ENCODE measurements around the gene SLC4A8.
"Not testable (repeated sequence)": the region's sequence is repeated elsewhere in the genome, so short reads cannot be mapped to it uniquely, and the experiment has no call there.

Gene SLC4A8

DNA sequence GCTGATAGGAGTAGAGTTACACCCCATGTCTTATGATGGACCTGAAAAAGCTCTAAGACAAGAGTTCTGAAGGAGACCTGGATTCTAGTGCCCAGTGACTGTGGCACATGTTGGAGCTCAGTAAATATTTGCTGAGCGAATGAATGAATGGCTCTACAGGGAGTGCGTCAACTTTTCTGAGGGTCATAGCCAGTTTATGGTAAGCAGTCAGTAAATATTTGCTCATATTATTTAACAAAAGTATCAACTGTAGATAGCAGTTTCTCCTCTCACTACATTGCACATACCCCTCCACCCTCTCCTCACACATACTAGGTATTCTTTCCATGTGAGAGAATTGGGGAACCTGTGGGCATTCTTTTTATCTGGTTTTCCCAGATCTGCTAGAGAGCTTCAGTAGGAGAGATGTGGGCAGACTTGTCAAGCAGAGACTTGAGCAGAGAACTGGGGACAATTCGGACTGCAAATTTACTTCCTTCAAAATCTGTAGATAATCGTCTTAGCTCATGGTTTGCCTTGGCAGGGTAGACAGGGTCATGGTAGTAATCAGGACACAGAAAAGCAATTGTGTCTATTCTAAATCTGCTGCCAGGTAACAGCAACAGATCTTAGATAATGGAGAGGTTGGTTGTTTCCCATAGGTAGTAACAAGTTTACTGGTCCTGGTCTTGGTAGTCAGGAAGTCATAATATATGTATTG, 5.7 kb downstream of the SLC4A8 start:
- no peak for DNase-seq (ENCODE audit: low spot score)

DNA sequence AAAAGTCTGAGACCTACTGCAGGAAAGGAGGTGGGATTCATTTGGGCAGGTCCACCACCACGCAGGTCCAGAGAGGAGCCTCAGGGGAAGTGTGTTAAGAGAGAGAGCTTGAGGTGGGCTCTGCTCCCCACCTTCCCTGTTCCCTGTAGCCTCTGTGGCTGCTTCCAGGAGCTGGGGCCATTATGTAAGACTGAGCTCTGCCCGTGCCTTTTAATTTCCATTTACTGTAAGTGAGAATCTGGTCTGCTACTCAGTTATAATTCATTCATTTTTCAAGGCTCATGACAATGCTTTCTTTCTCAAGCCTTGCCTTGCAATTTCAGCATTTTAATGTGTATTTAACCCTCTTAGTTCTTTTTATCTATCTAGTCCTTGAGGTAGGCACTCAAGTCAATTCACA, 8.3 kb downstream of the SLC4A8 start:
- DNase-seq (ENCODE audit: low spot score) = no peak

DNA sequence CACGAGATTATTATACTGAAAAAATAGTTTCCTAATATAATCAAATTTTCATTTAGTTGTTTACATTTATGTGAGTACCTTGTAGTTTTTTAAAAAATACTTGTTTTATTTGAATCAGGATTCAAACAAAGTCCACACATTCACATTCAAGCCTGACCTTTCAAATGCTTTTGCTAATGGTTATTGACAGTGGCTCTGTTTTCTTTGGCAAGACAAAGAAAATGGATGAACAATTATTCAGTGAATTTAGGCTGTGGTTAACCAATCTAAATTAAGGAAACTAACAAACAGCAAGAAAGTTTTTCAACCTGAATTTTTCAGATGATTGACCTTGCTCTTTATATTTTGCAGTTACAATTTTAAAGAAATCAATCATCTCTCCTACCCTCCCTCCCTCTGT, 9.7 kb downstream of the SLC4A8 start:
- no peak for DNase-seq (ENCODE audit: low spot score)

DNA sequence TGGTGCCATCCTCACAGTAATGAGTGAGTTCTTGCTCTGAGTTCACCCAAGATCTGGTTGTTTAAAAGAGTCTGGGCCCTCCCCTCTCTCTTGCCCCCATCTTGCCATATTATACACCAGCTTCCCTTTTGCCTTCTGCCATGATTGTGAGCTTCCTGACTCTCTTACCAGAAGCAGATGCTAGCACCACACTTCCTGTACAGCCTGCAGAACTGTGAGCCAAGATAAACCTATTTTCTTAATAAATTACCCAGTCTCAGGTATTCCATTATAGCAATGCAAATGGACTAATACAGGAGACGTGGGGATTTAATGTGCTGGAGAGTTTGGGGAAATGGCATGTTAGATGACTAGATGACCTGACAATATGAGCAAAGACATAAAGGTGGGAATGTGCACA, 12.8 kb downstream of the SLC4A8 start:
- no peak for DNase-seq (ENCODE audit: low spot score)

DNA sequence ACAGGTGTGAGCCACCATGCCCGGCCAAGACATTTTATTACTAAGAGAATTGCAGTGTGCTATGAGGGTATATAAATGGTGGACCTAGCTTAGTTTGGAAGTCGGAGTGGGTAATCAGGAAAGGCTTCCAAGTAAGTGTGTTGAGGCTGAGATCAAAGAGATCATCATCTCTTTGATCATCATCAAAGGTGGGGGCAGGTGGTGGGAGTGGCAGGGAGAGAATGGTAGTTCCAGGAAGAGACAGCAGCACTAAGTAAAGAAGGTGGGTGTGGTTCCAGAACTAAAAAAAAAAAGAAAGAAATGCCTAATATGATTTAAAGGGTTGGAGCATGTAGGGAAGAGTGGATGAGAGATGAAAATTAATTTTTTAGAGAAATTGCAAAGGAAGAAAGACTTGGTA, 14.7 kb downstream of the SLC4A8 start:
- DNase-seq (ENCODE audit: low spot score) = no peak

DNA sequence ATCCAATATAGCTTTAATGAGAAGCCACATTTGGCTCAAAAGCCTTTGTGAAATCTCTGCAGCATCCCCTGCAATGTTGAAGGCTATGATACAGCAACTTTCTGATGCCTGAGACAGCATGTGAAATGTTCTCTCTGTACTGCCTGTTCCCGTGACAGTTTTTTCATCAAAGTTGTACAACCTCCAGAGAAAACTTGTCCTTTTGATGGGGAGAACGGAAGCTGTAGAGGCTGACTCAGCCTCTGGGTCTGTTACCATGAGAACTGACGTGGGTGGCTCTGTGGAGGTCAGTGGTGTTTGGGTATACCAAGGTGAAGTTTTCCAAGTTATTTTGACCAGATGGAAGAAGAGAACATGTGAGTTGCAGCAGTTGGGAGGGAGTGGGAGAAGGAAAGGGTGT, 17.0 kb downstream of the SLC4A8 start:
- DNase-seq (ENCODE audit: low spot score) = no peak

DNA sequence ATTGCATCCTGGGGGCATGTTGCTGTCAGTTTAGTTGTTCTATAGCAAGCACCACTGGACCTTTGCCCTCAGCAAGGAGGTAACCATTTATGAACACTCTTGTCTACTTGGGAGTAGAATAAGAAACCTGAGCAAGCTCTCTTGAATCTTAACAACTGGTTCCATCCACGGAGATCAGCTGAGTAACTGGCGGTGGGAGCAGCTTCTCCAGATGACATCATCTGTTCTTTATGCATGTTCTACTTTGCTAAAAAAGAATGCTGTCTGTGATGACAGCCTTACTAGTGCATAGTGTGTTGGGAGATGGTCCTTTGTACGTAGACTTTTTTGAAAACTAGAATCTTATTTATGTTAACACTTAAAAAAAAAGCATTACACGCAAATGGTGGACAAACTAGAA, 17.7 kb downstream of the SLC4A8 start:
- no peak for DNase-seq (ENCODE audit: low spot score)

DNA sequence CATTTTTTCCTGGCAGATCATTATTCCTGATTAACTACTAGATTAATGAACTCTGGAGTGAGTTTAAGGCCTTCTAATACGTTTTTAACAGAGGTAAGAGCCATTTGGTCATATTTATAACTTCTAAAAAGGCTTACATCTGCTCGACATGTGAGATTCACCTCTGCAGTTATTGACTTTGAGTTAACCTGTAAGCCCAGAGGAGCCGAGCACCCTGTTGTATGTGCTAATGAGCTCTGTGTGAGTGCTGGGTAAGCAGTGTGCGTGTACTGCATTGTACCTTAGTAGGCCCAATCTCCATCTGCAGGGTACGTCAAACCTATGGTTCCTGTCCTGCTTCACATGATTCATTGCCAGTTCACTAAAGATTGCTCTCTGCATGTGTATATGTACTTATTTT, 18.9 kb downstream of the SLC4A8 start:
- DNase-seq (ENCODE audit: low spot score) = no peak

DNA sequence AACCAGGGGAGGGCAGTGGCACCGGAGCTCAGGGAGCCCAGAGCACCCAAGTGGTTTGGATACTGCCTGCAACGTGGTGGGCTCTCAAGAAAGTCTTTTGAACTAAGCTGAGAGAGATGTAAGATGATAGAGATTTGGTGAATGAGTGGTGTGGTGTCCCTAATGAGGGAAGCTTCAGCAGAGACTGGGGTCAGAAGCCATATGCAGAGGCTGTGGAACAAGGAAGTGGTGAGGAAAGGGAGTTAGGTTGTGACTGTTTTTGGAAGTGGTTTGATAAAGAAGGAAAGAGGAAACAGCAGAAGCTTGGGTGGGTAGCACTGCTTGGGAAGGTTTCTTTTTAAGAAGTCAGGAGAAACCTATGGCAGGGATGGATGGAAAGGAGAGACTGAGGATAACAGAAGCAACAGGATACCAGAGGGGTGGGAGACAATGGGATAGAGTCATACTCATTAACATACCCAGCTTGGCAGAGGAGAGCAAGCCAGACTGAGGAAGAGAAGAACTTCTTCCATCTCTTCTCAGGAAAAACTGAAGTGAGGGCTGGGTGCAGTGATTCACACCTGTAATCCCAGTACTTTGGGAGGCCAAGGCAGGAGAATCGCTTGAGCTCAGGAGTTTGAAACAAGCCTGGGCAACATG, 24.1 kb downstream of the SLC4A8 start:
- DNase-seq (ENCODE audit: low spot score) = no peak

DNA sequence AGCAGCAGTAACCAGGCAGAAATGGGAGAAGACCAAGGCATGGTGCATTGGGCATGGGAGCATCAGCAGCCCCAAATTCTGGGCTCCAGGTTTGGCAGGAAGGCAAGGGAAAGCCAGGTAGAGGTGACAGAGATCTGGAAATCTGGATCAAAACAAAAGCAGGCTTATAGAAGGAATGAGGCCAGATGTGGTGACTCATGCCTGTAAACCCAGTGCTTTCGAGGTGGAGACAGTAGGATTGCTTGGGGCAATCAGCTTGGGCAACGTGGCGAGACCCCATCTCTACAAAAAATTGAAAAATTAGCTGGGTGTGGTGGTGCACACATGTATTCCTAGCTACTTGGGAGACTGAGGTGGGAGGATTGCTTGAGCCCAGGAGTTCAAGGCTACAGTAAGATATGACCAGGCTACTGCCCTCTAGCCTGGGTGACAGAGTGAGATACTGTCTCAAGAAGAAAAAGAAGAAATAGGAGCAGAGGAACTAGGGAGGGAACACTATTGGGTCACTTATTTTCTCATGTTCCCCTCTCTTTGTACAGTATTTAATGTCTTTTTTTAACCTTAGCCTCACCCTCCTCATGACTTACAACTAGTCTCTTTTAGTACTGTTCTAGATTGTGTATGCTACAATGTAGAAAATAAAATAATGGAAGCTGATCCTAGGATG, 25.1 kb downstream of the SLC4A8 start:
- DNase-seq (ENCODE audit: low spot score) = no peak

DNA sequence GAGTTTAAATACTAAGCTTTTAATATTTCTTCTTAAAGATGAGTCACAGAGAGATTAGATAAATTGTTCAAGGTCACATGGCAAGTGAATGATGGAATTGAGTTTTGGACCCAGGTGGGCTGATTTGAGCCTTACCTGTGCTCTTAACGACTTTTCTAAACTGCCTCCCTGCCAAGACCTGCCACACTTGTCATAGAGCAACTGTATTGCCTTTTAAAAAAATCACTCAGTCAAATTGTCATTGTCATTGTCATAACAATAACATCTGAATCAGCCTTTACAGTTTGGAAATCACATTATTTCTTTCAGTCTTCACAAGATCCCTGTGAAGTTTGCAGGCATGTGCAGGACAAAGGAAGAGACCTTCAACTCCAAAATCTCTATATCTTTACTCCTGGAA, 25.7 kb downstream of the SLC4A8 start:
- DNase-seq (ENCODE audit: low spot score) = no peak

DNA sequence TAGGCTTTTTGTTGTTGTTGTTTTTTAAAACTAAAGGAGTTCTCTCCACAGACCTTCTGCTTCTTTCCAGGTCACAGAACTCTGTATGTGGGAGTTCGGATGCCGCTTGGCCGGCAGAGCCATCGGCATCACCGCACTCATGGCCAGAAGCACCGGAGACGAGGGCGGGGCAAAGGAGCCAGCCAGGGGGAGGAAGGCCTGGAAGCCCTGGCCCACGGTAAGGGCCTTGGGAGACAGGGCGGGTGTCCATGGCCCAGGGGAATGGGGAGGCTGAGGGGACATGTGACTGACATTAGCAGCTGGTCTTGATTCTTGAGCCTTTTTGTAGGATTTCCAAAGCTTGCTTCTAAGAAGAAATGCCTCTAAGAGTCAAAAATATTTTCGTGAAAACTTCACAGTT, 26.2 kb downstream of the SLC4A8 start:
- DNase-seq (ENCODE audit: low spot score) = no peak

DNA sequence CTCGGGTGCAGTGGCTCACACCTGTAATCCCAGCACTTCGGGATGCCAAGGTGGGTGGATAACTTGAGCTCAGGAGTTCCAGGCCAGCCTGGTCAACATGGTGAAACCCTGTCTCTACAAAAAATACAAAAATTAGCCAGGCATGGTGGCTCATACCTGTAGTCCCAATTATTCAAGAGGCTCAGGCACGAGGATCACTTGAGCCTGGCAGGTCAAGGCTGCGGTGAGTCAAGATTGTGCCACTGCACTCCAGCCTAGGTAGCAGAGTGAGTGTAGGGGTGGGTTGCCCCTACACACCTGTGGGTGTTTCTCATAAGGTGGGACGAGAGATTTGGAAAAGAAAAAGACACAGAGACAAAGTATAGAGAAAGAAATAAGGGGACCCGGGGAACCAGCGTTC, 29.4 kb downstream of the SLC4A8 start:
- not testable (repeated sequence) for DNase-seq (ENCODE audit: low spot score)

DNA sequence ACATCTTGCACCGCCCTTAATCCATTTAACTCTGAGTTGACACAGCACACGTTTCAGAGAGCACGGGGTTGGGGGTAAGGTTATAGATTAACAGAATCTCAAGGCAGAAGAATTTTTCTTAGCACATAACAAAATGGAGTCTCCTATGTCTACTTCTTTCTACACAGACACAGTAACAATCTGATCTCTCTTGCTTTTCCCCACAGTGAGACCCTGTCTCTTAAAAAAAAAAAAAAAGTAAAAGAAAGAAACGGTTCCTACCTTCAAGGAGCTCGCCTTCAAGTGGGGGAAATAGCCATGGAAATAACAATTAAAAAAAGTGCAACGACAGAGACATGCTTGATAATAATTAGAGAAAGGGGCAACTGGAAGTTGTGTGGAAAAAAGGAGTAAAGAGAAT, 30.4 kb downstream of the SLC4A8 start:
- not testable (repeated sequence) for DNase-seq (ENCODE audit: low spot score)

DNA sequence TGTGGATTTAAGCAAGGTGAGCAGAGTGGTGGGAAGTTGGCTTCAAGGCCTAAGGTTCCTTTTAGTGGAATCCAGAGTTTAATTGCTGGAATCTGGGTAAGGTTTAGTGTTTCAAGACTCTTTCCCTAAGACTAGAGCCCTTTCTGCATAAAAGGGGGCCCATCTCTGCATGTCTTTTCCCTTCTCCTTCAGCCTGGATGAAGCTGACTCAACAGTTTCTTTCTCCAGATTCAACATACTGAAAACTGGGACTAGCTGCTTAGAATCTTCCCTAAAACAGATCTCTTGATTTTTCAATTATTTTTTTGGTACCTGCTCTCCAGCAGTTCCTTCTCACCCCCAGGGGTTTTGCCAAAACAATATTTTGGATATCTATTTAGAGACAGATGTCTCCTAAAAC, 34.0 kb downstream of the SLC4A8 start:
- DNase-seq (ENCODE audit: low spot score) = no peak

DNA sequence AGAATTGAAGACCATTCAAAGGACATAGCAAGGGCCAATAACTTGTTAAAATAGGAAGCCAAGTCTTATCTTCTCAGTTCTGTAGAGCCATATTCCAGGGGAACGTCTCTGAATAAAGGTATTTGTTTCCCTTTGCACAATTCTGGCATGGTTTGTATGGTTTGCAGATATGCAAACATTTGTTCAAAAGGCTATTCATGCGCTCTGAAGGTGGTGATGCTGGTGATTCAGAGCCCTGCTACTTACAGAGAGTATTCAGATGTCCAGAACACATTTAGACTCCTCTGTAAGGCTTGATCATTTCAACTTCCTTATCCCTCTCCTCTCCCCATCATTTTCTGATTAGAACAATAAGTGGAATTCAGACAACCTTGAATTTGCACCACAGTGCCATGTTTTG, 35.9 kb downstream of the SLC4A8 start:
- DNase-seq (ENCODE audit: low spot score) = no peak

DNA sequence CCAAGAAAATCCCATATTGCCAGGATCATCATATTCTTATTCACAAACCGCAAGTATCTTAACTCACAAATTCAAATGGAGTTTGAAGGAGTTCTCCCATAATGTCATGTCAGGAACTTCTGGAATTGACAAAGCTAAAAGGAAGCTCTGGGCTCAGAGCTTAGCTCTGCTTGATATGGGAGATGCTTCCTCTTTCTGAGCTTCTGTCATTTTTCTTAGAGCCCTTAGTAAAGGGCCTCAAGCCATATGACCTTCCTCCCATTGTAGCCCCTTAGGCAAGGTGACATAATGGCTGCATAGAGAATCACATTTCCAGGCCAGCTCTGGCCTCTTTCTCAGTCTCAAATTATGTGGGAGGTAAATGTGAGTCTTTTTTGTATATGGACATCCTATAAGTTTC, 40.9 kb downstream of the SLC4A8 start:
- no peak for DNase-seq (ENCODE audit: low spot score)

DNA sequence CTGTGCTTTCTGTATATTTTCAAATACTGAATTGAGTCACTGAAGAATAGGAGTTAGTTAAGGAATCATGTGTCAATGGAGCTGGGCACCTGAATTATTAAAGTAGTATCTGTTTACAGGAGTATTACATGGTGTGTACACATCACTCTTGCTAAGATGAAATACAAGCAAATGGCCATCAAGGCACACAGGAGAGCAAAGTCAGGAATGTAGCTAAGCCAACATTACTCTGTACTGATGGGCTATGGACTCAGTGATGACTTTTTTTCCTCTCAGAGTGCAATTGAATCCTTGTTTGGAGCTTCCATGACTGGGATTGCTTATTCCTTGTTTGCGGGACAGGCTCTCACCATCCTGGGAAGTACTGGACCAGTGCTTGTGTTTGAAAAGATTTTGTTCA, 45.5 kb downstream of the SLC4A8 start:
- DNase-seq (ENCODE audit: low spot score) = no peak

DNA sequence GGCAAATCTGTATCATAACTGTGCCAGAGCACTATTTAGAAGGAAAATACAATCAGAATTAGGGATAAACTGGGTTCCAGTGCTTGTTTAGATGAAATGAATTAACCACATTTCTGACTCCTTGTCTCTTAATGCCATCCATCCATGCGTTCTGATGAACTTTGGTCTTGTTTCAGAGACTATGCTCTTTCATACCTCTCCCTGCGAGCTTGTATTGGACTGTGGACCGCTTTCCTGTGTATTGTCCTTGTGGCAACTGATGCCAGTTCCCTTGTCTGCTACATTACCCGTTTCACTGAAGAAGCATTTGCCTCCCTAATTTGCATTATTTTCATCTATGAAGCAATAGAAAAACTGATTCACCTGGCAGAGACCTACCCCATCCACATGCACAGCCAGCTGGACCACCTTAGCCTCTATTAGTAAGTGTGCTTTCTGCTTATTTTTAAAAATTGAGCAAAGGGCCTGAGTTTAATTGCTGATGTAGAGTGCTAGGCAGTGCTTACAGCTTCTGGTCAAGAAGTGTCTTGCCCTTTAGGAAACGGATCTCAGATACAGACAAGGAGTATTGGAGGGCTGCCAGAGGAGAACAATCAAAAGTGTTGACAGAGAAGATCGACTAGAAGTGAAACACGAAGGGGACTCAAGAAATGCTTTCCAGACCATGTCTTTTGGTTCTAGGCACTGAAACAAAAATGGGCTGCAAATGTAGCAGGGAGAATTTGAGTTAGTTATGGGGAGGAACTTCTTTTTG, 46.7 kb downstream of the SLC4A8 start:
- DNase-seq (ENCODE audit: low spot score) = peak; percentile 1

DNA sequence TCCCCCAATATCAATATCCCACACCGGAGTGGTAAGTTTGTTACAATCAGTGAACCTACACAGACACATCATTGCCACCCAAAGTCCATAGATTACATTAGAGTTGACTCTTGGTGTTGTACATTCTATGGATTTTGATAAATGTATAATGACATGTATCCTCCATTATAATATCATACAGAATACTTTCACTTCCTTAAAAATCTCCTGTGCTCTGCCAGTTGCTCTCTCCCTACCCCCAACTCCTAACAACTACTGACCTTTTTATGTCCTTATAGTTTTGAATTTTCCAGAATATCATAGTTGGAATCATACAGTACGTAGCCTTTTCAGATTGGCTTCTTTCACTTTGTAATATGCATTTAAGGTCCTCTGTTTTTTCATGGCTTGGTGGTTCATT, 48.4 kb downstream of the SLC4A8 start:
- no peak for DNase-seq (ENCODE audit: low spot score)

DNA sequence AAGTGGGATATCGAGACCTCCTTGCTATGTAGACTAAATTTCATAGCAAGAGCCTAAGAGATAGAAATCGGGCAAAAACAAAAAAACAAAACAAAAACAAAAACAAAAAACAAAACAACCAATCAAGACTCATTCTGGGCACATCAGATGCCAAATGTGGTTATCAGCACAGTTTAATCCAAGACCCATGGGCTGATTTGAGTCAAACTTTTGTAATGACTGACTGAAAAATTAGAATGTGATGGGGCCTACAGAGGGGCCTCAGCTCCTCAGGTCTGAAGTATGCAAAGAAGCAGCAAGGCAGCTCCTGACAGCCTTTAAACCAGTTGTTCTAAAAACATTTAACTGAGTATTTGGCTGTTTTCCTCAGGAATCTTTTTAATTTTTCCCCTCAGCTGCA, 49.3 kb downstream of the SLC4A8 start:
- DNase-seq (ENCODE audit: low spot score) = no peak

DNA sequence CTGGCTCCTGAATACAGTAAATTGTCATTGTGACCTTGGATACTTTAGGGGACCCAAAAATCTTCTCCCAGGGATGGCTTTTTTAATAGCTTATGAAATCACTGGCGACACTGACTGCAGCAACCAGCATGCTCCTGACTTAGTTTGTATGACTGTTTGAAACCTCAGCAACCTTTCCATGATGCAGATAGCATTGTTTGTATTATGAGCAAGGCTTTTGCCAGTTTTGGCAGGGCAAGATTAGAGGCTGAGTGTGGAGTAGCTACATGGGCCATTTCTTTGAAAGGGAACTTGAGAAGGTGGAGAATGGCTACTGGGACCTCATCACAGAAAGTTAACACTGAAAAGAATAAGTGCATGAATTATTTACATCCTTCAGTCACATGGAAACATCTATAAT, 50.9 kb downstream of the SLC4A8 start:
- no peak for DNase-seq (ENCODE audit: low spot score)

DNA sequence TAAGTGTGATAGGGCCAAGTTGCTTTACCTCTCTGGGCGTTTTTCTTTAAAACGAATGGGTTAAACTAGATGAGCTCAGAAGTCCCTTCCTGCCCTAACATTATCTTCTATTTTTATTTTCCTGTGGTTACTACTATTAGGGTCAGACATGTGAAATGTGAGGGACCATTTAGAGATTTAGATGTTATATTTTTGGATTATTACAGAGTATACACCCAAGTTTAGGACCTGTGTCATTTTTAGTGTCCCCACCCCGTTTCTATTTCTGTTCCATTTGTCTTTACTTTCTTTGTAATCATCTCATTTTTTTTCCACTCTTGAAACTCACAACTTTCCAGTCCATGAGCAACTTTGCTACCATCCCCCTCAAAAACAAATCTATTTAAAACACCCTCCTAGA, 56.3 kb downstream of the SLC4A8 start:
- DNase-seq (ENCODE audit: low spot score) = no peak

Measured in kidney capillary endothelial cell (primary cell).